Endothelial cell (in vitro differentiated cells): ENCODE measurements around the gene LYPLAL1. TPM values are rescaled to one million over a fixed set of nuclear protein-coding genes. Genes with fewer than 3 reads are reported as not detected.

Source experiments
- DNase-seq: peaks from one replicate; pipeline ENCODE4 v3.0.0; 2021; ENCODE audit warnings: low spot score
- H3K27ac Mint-ChIP-seq: one replicate; pipeline ENCODE4 v1.8.0; 2021; ENCODE audit warnings: mixed read lengths, inconsistent platforms; ENCODE audit not compliant: unreplicated experiment
- H3K27me3 Mint-ChIP-seq: one replicate; pipeline ENCODE4 v1.8.0; 2021; ENCODE audit warnings: mild to moderate bottlenecking, moderate library complexity, mixed read lengths, inconsistent platforms; ENCODE audit not compliant: unreplicated experiment
- H3K36me3 Mint-ChIP-seq: one replicate; pipeline ENCODE4 v1.8.0; 2021; ENCODE audit warnings: mild to moderate bottlenecking, low read depth, mixed read lengths, inconsistent platforms; ENCODE audit not compliant: unreplicated experiment
- H3K4me1 Mint-ChIP-seq: one replicate; pipeline ENCODE4 v1.8.0; 2021; ENCODE audit warnings: mild to moderate bottlenecking, mixed read lengths, inconsistent platforms; ENCODE audit not compliant: unreplicated experiment
- H3K4me3 Mint-ChIP-seq: one replicate; pipeline ENCODE4 v1.8.0; 2021; ENCODE audit warnings: mild to moderate bottlenecking, mixed read lengths, inconsistent platforms; ENCODE audit not compliant: unreplicated experiment
- H3K9me3 Mint-ChIP-seq: one replicate; pipeline ENCODE4 v1.8.0; 2021; ENCODE audit warnings: mixed read lengths, inconsistent platforms; ENCODE audit not compliant: unreplicated experiment
- total RNA-seq: library from RNA; stranded (reverse); fragmentation: NEBNext Ultra II Directional; extraction: Animal tissue kit (Norgen Biotek cat#: 25700); gene quantifications from one replicate; pipeline ENCODE4 v1.2.1, GENCODE V29; 2021; ENCODE audit not compliant: unreplicated experiment
- TF ChIP-seq, protein P1 (sequence below): fragments of 200-600 bp; sonication (generic); IDR thresholded peaks from one replicate; pipeline ENCODE4 v1.5.0; 2021; ENCODE audit warnings: antibody characterized with exemption; ENCODE audit not compliant: unreplicated experiment

Gene LYPLAL1
- total RNA-seq, 1 donor from 2014 or later, result 20.7 TPM

DNA sequence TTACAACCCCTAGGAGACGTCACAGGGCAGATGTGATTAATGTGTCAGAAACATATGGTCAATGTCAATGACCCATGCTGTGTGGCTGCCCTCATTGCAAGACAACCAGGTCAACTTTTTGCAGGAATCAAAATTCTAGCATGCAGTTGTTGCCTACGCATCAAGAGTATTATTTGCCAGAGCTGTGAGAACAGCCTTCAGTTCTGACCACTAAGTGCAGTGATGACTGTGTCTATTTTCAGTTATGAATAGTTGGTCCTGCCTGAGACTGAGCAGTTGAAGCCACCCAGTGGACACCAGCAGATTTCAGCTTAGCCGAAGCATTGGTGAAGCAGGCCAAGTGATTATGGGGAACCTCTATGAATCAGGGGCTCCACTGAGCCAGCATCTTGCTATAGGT lies 47.3 kb downstream of the LYPLAL1 start:
- TF ChIP-seq, protein P1, sequence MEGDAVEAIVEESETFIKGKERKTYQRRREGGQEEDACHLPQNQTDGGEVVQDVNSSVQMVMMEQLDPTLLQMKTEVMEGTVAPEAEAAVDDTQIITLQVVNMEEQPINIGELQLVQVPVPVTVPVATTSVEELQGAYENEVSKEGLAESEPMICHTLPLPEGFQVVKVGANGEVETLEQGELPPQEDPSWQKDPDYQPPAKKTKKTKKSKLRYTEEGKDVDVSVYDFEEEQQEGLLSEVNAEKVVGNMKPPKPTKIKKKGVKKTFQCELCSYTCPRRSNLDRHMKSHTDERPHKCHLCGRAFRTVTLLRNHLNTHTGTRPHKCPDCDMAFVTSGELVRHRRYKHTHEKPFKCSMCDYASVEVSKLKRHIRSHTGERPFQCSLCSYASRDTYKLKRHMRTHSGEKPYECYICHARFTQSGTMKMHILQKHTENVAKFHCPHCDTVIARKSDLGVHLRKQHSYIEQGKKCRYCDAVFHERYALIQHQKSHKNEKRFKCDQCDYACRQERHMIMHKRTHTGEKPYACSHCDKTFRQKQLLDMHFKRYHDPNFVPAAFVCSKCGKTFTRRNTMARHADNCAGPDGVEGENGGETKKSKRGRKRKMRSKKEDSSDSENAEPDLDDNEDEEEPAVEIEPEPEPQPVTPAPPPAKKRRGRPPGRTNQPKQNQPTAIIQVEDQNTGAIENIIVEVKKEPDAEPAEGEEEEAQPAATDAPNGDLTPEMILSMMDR, result no peak
- H3K27ac Mint-ChIP-seq, result no peak overlapping the region
- no peaks in the 10 kb centered on the region for H3K4me1 Mint-ChIP-seq
- H3K27me3 Mint-ChIP-seq, result peaks cover 1% of the 10 kb centered on the region
- H3K9me3 Mint-ChIP-seq, result no peaks in the 10 kb centered on the region
- DNase-seq, result no peak
- no peak overlapping the region for H3K4me3 Mint-ChIP-seq
- no peaks in the 10 kb centered on the region for H3K36me3 Mint-ChIP-seq

DNA sequence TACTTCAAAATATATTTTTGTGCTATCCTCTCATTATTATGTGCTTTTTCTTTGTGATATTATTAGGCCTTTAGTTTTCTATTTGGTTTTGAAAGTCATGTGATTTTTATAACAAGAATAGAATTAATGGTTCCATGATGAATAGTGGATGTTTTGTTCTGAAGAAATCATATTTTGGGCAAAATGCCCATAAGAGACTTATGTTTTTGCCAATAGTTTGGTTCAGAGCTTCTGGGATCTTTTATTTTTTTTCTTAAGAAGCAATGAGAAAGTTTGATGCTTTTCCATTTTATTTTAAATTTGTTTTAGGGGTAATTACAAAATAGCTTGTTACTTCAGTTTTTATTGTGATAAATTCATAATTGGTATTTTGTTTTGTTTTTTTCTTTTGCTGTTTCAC lies 49.8 kb downstream of the LYPLAL1 start:
- peaks cover 1% of the 10 kb centered on the region for H3K27me3 Mint-ChIP-seq

DNA sequence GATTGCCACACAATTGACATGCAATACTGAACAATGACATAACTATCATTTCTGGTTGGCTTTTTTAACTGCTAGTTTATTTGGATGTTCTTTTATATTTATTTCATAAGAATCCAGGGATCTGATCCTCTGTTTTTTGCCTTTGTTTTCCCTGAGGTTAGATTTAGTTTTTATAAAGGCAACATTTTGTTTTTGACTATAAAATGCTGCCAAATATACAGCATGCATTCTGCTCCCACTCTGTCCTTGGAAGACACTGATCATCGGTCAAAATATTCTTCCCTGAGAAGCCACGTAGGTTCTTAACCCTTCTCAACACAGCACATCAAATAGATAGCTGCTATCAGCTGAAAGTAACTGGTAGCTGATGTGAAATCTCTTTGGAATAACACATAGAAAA lies 52.5 kb downstream of the LYPLAL1 start:
- H3K36me3 Mint-ChIP-seq, result peaks cover 3% of the 10 kb centered on the region
- TF ChIP-seq, protein P1, result no peak
- H3K4me3 Mint-ChIP-seq, result no peak overlapping the region
- H3K9me3 Mint-ChIP-seq, result no peaks in the 10 kb centered on the region
- H3K27me3 Mint-ChIP-seq, result peaks cover 1% of the 10 kb centered on the region
- H3K27ac Mint-ChIP-seq, result no peak overlapping the region
- no peaks in the 10 kb centered on the region for H3K4me1 Mint-ChIP-seq
- no peak for DNase-seq

More for the DNA sequence above, 49.8 kb downstream of the LYPLAL1 start:
- no peak for DNase-seq
- Mint-ChIP-seq H3K36me3 (no peaks in the 10 kb centered on the region), H3K27ac (no peak overlapping the region), H3K4me3 (no peak overlapping the region), H3K4me1 (no peaks in the 10 kb centered on the region), H3K9me3 (no peaks in the 10 kb centered on the region)
- TF ChIP-seq, protein P1, result no peak

DNA sequence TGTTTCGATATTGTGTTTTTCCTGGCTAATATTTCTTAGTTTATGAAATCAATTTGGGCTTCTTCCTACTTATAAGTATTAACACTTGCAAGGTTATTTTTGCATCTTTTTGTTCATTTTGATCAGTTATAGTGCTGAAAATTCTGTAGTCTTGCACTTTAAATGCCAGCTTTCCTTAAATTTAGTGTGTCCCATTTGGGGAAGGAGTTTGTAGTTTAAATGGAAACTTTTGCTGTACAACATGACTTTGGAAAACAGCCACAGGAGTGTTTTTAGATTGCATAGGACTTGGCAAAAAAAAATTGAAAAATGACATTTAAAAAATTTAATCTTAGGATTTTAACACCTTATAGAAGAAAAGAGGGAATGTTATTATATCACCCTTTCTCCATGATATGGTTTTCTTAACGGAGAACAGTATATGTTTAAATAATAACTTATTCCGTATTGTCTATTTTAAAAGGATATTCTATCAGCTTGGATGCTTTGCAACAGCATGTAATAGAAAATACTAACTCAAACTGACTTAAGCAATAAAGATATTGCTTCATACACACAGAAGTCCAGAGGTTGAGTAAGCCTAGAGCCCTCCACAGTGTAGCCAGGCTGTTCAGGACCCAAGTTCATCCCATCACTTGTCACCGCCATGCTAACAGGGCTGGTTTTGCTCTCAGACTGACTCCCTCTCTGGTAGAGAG lies 53.8 kb downstream of the LYPLAL1 start:
- Mint-ChIP-seq H3K9me3 (no peaks in the 10 kb centered on the region), H3K4me3 (no peak overlapping the region), H3K27ac (no peak overlapping the region), H3K4me1 (no peaks in the 10 kb centered on the region), H3K27me3 (no peaks in the 10 kb centered on the region), H3K36me3 (peaks cover 3% of the 10 kb centered on the region)
- DNase-seq, result no peak
- TF ChIP-seq, protein P1, result no peak

DNA sequence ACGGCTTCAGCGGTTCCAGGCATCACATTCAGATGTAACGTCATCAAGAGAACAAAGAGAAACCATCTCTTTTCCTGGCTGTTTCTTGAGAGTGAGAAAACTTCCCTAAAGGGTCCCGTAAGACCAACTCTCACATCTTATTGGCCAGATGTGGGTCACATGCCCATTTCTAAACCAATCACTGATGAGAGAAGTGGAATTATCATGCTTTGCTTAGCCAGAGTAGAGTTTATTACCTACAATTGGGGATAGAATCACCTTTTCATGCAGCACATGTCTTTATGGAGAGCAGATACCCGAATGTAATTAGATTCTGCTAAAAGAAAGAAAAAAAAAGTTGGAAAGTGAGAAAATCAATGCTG lies 54.4 kb downstream of the LYPLAL1 start:
- no peaks in the 10 kb centered on the region for H3K9me3 Mint-ChIP-seq
- no peak for DNase-seq
- H3K4me1 Mint-ChIP-seq, result no peaks in the 10 kb centered on the region
- H3K27ac Mint-ChIP-seq, result no peak overlapping the region
- H3K27me3 Mint-ChIP-seq, result no peaks in the 10 kb centered on the region
- TF ChIP-seq, protein P1, result no peak
- H3K36me3 Mint-ChIP-seq, result peaks cover 3% of the 10 kb centered on the region
- H3K4me3 Mint-ChIP-seq, result no peak overlapping the region
